ENCODE measurements around the gene PNMA1. TPM values are rescaled to one million over a fixed set of nuclear protein-coding genes. Genes with fewer than 3 reads are reported as not detected.
A peak's percentile ranks its signal among the peaks of the same experiment; 100 is the strongest.

The PNMA1 gene
- total RNA-seq, 1 experiment from 2014 or later: 12.9 TPM

DNA sequence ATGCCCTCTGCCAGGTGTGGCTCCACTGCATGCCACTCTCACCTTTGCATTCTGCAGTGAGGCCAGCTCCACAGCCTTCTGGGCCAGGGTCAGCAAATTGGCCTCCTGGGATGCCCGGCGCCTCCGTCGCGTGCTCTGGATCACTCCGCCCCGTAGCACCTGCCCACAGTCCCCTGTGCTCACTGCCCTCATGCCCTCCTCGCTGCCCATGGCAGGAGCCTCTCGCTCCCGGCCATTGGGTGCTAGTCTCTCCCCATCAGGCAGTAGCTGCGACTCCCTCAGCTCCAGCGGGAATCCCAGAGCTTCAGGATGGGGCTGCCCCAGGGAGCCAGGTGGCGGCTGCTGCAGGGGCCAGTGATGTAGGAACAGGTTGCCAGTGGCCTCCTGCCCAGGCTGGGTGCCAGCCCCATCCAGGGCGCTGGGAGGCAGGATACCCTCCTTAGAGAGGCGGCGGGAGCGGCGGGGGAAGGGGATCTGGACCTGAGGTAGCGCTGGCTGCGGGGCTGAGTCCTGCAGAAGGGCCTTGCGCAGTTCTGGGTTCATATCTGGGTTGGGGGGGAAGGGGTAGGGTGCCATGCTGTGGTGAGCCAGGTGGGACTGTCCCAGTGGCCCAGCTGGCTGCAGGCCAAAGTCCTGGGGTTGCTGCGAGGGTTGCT lies 24.5 kb upstream of the PNMA1 start:
- DNase-seq (ENCODE audit: low spot score): no peak

DNA sequence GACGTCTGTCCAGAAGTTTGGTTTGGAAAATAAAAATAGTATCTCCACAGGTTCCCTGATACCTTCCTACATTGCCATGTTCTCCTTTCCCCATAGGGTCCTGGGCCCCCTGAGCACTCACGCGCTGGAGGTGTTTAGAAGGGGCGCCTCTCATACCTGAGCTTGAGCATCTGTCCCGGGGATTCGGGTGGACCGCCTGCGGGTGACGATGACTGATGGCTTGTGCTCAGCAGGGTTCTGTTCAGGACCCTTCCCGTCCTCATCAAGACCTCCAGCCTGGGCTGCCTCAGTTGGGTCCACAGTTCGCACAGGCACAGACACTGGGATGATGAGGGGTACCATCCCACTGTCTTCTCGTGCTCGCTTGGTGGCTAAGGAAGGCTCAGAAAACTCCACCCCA lies 22.7 kb upstream of the PNMA1 start:
- no peak for DNase-seq (ENCODE audit: low spot score)

DNA sequence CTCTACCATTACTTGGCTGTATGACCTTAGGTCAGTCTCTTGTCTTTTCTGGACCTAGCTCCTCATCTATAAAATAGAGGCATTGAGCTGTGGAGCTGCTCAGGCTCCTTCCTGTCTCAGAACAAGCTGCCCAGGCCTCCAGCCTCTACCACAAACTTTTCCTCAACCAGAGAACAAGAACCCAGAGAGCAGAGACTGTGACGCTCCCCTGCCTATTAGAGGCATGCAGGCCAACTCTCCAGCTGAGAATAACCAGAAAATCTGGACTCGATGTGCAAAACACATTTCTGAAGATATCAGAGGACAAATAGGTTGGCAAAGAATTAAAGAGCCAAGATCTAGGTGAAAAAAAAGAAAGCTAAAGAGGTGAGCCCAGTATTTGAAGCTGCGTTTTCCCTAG lies 17.8 kb upstream of the PNMA1 start:
- DNase-seq (ENCODE audit: low spot score): no peak

DNA sequence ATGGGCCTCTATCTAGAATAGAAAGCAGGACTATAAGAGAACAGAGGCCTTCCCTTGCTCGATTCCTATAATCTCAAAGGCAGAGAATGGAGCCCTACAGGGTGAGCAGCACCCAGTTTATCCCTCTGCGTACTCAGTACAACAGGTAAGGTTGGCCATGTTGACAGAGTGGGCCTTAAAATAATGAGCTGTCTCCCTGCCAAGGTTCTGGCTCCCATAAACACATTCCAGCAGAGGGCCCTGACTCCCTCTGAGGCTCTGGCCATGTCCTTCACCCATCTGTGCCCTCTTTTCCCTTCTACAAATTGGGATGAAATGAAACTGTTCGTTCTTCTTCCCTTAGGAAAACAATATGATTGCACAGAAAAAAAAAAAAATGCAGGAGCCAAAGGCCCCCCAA lies 16.9 kb upstream of the PNMA1 start:
- DNase-seq (ENCODE audit: low spot score): no peak

DNA sequence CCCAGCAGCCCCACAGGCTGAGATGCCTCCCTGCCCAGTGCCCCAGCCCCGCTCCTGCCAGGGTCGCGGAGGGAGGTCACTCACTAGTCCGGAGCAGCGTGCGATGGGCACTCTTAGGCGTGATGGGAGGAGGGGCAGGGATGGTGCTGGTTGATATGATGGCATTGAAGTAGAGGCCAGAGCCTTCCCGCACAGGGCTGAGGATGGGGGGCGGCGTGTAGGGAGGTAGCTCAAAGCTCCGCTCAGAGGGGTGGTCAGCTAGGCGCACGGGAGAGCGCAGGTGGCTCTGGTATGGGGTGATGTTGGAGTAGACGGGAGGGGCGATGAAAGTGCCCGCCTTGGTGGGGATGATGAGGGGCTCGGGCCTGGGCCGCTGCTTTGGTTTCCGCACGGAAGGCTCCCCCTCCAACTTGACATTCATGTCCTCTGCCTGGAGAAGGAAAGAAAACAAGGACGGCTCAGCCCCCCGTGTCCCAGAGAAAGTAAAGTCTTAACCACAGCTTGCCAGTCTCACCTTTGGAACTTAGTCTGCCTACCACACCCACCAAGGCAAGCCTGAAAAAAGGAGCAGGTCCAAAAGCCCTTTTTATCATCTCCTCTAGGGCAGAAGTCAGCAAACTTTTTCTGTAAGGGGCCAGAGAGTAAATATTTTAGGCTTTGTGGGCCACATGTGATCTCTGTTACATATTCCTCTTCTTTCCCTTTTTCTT lies 15.5 kb upstream of the PNMA1 start:
- no peak for DNase-seq (ENCODE audit: low spot score)

DNA sequence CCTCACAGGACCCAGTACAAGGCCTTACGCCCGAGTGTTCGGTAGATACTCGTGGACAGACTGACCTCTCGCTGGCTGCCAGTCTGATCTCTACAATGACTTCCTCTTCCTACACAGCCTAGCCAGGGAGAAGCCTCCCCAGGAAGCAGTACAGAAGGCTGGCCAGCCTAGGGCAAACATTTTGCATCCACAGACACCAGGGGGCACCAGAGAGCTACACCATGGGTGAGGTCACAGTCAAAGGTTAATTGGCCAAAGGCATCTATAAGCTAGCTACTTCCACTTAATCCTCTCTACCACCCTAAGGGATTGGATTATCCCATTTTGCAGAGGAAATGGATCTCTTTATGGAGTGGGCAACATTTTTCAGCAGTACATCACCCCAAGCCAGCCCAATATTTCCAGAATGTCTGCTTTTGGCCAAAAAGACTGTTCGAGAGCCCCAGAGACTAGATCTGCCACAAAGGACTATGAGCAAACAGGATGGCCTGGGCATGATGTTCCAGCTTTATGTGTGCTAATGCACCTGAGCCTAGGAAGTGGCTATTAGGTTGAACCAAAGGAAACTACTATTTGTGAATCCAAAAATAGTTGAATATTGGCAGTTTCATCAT lies 14.6 kb upstream of the PNMA1 start:
- DNase-seq (ENCODE audit: low spot score): peak; percentile 74

DNA sequence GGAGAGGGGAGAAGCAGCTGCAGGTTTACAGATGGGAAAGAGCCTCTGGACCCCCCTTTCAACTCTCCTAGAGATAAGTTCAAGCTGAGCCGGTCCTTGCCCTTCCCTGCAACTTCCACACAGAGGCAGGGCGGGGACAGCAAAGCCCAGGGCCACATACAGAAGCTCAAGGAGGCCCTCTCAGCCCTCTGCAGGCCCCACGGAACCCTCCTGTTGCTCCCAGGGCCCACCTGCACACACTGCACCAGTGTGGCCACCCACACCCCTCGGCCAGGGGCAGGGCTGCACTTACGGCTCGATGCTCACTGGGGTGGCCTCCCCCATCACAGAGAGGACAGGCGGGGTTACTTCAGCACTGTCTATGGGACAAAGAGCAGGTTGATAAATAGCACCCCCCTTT lies 13.0 kb upstream of the PNMA1 start:
- no peak for DNase-seq (ENCODE audit: low spot score)

DNA sequence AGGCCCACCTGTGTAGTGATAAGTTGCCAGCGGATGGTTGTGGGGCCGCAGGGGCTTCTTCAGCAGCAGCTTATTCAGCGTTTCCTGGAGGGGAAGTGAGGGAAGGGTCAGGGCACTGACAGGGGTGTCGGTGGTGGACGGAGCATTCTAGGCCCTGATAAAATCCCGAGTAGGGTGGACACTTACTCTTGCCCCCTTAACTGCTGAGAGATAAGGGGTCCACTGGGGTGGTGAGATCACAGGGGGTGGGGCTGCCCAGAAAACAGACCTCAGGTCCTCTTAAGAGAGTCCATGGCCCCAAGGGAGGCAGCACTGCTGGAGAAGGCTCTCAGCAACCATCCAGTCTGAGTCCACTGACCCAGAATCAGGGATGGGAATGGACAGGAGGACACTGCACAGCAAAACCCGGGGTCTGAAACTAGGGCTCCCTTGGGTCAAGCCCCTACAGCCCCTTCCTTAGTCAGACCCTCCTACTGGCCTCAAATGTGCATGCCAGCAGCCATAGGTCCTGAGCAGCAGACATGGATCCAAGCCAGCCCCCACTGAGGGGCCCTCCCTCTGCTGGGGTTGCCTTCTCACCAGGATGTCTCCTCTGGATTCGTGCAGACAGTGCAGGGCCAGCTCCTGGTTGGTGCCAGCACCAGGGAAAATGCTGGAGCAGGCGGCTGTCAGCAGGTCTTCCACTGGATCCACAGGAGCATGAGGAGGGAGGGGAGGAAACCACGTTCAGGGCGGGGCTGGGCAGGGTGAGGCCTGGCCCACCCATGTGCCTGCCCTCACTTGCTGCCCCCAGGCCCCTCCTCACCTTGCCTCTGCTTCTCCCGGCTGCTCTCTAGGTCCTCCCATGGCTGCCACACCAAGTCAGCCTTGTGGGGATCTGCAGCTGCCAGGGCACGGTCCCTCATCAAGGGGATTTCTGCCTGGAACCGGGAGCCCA lies 12.1 kb upstream of the PNMA1 start:
- peak; percentile 81 for DNase-seq (ENCODE audit: low spot score)

DNA sequence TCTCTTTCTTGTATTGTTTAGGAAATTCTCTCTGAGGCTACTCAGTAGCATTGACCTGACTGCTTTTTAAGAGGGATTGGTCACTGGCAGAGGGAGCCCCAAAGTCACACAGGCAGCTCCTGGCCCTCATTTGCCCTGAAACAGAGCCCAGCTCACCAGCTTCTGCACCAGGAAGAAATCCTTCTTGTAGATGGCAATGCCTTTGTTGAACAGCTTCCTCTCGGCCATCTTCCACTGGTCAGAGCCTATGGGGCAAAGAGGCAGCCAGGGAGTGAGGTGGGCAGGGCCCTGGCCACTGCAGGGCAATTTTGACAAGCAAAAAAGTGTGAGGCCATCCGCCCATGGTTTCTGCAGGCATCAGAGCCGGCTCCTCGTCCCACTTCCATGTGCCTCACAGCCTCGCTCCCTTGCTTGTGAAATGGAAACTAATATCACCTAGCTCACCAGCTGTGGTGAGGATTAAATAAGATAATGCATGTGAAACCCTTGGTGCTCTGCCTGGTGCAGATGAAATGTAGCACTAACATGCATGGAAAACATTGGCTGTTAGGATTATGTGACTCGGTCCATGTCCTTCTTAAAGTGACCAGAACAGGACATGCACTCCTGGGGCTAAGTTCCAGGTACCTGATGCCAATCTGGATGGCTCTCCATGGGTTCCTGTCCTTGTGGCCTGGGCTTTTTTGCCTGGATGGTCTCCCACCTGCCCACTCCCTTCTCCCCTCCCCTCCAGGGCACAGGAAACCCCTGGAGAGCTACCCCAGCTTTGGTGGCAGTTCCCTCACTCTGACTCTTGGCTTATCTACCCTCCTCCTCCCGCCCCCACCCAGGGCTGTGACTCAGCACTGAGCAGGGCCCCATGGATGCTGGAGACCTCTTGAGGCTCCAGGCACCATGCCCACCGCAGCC lies 11.2 kb upstream of the PNMA1 start:
- peak; percentile 78 for DNase-seq (ENCODE audit: low spot score)

DNA sequence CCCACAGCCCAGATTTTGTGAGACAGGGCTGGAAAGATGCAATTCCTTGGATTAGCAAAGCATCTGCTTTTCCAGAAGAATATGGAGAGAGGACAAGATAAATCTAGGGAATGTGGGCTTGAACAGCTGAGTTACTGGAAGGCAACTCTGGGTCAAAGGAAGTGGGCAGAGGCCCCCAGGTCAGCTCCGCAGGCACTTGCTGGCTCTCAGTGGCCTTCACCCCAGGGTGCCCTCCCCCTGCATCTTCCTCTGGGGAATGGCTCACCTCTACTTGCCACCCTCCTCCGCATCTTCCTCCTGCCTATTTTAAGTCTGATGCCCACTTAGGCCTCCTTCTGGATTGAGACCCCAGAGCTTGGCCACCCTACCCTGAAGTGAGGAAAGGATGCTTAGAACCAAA lies 10.5 kb upstream of the PNMA1 start:
- DNase-seq (ENCODE audit: low spot score): no peak

DNA sequence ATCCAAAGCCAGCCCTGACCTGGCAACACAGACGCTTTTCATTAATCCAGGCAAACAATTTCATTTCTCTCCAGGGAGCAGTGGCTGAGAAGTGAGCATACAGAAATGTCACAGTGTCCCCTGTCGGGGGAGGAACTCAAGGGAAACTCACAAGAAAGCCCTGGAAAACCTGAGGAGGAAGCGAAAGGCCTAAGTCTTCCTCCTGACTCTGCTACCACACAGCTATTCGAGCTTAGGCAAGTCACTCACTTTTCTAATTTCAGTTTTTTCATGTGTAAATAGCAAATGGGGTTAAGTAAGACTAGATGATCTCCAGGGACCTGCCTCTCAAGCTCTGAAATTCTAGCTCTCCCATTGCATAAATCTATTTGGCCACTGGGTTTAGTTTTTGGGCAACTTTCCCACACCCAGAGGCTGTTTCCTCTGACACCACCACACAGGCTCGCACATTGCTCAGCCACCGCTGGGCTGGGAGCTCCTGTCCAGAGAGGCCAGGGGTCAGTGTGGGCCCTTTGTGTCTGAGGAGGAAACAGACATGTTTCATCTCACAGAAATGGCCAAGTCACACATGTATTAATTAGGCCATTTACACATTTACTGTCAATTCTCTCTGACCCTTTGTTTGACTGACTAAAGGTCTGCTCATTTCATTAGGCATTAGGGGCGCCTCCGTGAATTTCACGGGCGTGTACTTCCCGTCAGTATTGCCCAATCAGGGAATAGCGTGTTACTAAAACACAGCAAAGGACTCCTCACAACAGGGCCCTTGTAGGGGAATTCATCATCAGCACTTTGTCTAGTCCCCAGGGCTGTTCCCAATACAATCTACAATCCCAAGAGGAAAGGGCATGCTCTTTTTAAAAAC lies 9.8 kb upstream of the PNMA1 start:
- DNase-seq (ENCODE audit: low spot score): peak; percentile 92

DNA sequence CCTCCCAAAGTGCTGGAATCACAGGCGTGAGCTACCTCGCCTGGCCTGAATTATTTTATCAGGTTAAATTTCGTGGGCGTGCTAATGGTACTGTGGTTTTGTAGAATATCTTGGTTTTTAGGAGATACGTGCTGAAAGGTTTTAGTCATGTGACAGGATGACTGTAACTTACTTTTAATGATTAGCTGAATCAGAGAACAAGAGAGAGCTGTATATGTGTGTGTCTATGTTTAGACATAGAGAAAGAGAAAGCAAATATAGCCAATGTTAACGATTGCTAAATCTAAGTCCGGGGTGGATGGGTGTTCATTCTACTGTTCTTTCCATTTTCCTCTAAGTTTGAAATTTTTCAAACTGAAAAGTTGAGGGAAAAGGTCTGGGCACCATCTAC lies 9.2 kb upstream of the PNMA1 start:
- peak; percentile 28 for DNase-seq (ENCODE audit: low spot score)

DNA sequence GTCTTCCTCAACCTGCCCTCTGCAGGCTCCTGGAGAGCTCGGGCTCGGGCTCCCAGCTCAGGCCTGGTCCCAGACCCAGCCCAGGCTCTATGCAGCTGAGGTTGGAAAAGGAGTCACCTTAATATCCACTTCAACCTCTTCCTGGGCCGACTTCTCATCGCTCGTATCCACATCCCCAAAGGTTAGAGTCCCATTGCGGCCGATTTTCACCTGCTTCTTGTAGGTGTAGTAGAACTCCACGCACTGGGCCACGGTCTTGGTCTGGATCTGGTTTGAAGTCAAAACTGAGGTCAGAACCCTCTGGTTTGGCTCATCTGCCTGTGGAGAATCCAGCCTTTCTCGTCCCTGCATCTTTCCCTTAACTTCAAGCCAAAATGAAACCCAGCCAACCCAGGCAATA lies 8.4 kb upstream of the PNMA1 start:
- DNase-seq (ENCODE audit: low spot score): no peak

DNA sequence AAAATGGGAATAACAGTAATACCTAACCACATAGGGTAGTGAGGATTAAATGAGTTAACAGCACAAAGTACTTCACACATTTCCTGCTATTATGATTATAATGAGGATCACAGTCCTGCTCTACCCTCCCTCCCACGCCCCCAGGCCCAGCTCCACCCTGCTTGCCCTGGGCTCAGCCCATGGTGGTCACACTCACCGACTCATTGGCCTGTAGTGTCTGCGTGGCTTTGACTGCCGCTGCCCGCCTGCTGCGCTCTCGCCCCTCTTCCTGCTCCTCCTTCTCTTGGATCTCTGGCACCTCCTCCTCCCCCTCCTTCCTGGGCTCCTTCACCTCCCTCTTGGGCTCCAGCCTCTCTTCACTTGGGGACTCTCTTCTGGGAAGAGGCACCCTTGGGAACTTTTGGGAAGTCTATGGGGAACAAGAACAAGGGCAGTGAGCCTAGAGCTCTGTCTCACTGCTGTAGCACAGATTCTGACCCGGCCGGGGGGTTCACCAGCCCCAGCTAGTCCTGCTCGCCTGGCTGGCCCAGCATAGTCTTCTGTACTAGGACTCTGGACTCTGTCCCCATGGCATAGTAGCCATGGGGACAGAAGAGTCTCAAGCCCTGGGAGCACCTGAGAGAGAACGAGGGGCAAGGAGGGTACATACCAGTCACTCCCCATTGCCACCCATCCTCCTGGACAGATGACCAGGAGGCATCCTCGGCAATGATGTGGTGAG lies 7.1 kb upstream of the PNMA1 start:
- no peak for DNase-seq (ENCODE audit: low spot score)

DNA sequence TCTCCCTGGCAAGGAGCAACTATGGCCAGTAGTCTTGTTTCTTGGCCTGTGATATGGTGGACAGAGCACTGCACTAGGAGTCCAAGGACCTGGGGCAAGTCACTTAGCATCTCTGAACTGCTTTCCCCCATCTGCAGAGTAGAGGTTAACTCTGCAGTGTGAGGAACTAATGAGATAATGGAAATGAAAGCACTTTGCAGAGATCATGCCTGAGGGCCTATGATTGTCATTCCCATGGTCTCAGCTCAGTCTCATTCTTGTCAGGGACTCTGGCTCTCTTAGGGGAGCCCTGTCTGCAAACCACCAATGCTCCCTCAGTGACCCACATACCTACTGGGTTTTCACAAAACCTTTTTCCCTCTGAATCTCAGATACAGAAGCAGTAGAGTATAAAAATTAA lies 6.5 kb upstream of the PNMA1 start:
- no peak for DNase-seq (ENCODE audit: low spot score)

DNA sequence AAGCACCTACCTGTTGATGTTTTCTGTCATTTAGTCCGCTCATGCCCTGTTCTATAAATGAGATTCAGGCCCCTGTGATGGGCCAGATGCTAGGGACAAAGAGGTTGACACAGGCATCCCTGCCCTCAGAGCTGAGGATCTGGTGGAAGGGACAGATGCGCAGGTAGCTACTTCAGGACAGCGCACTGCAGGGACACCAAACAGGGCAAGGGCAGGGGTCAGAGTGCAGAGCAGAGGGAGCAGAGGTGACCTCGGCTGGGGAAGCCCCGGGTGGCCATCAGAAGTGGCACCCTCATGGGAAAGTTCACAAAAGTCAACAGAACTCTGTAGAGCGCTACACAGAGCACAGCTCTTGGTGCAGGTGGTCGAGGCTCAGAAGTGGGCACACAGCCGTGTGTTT lies 5.6 kb upstream of the PNMA1 start:
- no peak for DNase-seq (ENCODE audit: low spot score)

DNA sequence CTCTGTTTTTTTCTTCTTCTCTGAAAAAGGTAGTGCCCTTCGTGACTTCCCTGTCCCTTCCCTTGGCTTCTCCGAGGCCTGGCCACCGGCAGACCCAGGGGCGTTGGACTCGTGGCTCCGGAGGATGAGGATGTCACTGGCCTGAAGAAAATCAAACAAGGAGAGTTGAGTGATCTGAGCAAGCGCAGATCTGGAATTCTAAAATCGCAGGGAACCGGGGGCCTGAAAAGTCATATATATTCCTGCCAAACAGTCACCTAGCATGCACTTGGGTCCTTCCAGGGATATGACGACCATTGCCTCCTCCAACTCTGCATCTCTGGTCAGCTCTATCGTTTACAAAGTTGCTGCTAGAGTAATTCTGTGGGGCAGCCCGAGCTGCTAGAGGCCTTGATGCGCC lies 5.2 kb upstream of the PNMA1 start:
- DNase-seq (ENCODE audit: low spot score): no peak

DNA sequence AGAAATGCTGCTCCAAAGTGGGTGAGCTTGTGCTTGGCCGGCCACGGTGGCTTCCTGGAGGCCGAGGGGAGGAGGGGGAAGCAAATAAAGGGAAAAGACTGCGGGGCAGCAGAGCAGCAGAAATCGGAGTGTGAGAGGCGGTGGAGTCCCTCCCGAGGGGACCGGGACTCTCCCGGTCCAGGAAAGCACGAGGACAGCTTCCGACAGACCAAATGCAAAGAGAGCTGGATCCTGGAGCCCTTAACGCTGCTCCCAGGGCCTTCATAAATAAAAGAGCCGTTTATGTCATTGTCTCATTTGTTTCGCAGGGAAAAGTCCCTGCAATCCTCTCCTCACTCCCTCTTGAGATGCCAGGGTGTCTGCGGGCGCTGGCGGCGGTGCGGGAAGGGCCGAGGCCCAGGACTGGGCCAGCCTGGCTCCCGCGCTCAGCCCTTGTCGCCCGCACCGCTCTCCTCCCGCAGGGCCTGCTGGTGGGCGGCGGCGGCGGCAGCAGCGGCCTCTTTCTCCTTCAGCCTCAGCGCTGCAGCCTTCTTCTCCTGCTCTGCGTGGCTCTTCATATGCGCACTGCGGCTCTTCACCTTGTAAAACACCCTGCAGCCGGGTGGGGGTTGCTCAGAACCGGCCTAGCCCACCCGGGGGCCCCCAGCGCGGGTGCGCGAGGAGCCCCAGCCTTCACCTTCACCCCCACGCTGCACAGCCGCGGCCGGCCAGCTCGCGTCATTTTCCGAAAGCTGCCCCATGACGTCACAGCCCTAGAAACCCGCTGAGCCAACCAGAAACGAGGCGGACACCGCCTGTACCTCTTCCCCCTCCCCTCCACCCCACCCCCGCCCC lies 4.5 kb upstream of the PNMA1 start:
- DNase-seq (ENCODE audit: low spot score): no peak
